ENCODE measurements around the gene ASIC3. TPM values are rescaled to one million over a fixed set of nuclear protein-coding genes. Genes with fewer than 3 reads are reported as not detected.

ASIC3 gene
- total RNA-seq, 1 experiment from 2014 or later: 13.6 TPM

GRCh38 chr7:151058781-151059366, 10.5 kb downstream of the ASIC3 start:
- DNase-seq: no peak
- Mint-ChIP-seq H3K27me3 (ENCODE audit: unreplicated experiment) (no peaks in the 10 kb centered on the region), H3K27ac (ENCODE audit: unreplicated experiment) (peak overlapping the region; percentile 67), H3K4me1 (ENCODE audit: low read depth, unreplicated experiment) (peaks cover 33% of the 10 kb centered on the region), H3K4me3 (ENCODE audit: low read depth, unreplicated experiment) (peak overlapping the region; percentile 94), H3K9me3 (ENCODE audit: low read depth, unreplicated experiment) (no peaks in the 10 kb centered on the region), H3K36me3 (ENCODE audit: insufficient read depth, unreplicated experiment) (peaks cover 72% of the 10 kb centered on the region)
- CTCF ChIA-PET: interaction anchor here (1.2 to 2.0 kb wide), 2 partner anchors 8 to 31 kb away, joined by 3 to 13 read pairs; partner anchors contain the start of gene ABCB8
- BruUV-seq (replicated peaks): no TSS peak
- intact Hi-C loops (cut with micrococcal nuclease; ENCODE audit: unreplicated experiment): loop anchor here (1.0 kb wide), 1 partner anchor 31 kb away; the partner anchor contains the start of gene ABCB8
- no peak for TF ChIP-seq CTCF (IDR thresholded peaks at IDR 0.05; ENCODE audit: unreplicated experiment)

DNA sequence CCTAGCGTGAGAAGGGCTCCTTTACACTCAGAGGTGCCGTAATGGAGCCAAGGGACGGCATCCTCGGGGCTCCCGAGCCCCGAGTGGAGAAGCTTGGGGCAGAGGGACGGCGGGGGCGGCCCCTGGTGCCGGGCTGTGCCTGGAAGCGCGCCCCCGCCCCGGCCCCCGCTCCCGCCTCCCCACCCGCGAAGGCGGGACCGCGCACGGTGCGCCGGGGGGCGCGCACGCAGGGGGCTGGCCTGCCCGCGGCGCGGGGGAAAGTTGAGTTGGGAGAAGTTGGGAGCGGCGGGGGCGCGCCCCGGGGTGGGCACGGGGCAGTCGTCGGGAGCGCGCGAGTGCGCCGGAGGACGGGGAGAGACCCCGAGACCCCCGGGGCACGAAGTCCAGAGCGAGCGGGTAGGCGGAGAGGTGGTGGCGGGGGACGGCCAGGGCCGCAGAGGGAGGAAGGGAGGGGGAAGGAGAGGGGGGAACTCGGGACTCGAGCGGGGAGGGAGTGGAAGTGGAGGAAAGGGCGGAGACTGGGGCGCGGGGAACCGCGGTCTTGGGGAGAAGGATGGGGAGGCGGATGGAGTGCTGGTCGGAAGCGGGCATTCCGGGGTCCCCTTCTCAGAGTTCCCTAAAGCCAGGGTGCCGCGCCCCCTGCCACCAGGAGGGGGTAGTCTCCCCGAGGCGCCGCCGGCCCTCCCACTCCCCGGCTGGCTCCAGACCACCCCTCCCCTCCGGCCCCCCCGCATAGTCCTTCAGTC, 11.2 kb downstream of the ASIC3 start, which contains the start of gene SLC4A2:
TSS of gene SLC4A2 (plus strand) at position 223 of the 746 bp plus-strand sequence. CDS start 2,399 bp downstream, outside the sequence.
- intact Hi-C loops (cut with micrococcal nuclease; ENCODE audit: unreplicated experiment): no loop called here
- Mint-ChIP-seq H3K36me3 (ENCODE audit: insufficient read depth, unreplicated experiment) (peaks cover 74% of the 10 kb centered on the region), H3K27ac (ENCODE audit: unreplicated experiment) (peak within 1 kb of the TSS; percentile 67), H3K27me3 (ENCODE audit: unreplicated experiment) (no peaks in the 10 kb centered on the region), H3K4me1 (ENCODE audit: low read depth, unreplicated experiment) (peaks cover 33% of the 10 kb centered on the region), H3K9me3 (ENCODE audit: low read depth, unreplicated experiment) (no peaks in the 10 kb centered on the region), H3K4me3 (ENCODE audit: low read depth, unreplicated experiment) (peak within 1 kb of the TSS; percentile 94)
- CTCF ChIA-PET: interaction anchor here (1.2 kb wide), 2 partner anchors 9 to 32 kb away, joined by 3 read pairs; no protein-coding TSS in a partner anchor
- peak; percentile 85 for TF ChIP-seq CTCF (IDR thresholded peaks at IDR 0.05; ENCODE audit: unreplicated experiment)
- BruUV-seq (replicated peaks): no TSS peak
- DNase-seq: peak; percentile 89

DNA sequence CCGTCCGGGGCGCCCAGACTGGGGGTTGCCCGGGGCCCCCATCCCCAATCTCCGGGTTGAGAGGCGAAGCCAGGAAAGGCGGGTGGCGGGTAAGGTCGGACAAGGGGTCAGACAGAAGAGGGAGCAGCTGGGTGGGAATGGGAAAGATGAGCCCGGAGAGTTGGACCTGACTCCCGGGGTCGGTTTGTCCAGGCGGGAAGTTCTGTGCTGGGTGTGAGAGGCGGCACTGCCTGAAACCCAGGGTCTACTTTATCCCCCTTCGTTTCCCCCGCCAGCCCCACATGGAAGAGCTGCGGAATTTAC, 11.7 kb downstream of the ASIC3 start:
- DNase-seq: no peak
- no peaks in the 10 kb centered on the region for H3K27me3 Mint-ChIP-seq (ENCODE audit: unreplicated experiment)
- TF ChIP-seq CTCF (IDR thresholded peaks at IDR 0.05; ENCODE audit: unreplicated experiment): peak; percentile 18
- H3K4me1 Mint-ChIP-seq (ENCODE audit: low read depth, unreplicated experiment): peaks cover 33% of the 10 kb centered on the region
- CTCF ChIA-PET: interaction anchor here (0.7 to 1.2 kb wide), 2 partner anchors 26 to 32 kb away, joined by 3 read pairs; partner anchors contain the start of gene AGAP3
- H3K9me3 Mint-ChIP-seq (ENCODE audit: low read depth, unreplicated experiment): no peaks in the 10 kb centered on the region
- no peak overlapping the region for H3K27ac Mint-ChIP-seq (ENCODE audit: unreplicated experiment)
- peak overlapping the region; percentile 94 for H3K4me3 Mint-ChIP-seq (ENCODE audit: low read depth, unreplicated experiment)
- H3K36me3 Mint-ChIP-seq (ENCODE audit: insufficient read depth, unreplicated experiment): peaks cover 77% of the 10 kb centered on the region
- intact Hi-C loops (cut with micrococcal nuclease; ENCODE audit: unreplicated experiment): no loop called here
- no TSS peak for BruUV-seq (replicated peaks)

- peaks cover 81% of the 10 kb centered on the region for H3K36me3 Mint-ChIP-seq (ENCODE audit: insufficient read depth, unreplicated experiment)
- H3K4me3 Mint-ChIP-seq (ENCODE audit: low read depth, unreplicated experiment): peak overlapping the region; percentile 94
- no TSS peak for BruUV-seq (replicated peaks)
- no peak for TF ChIP-seq CTCF (IDR thresholded peaks at IDR 0.05; ENCODE audit: unreplicated experiment)
- no peaks in the 10 kb centered on the region for H3K9me3 Mint-ChIP-seq (ENCODE audit: low read depth, unreplicated experiment)
- no peaks in the 10 kb centered on the region for H3K27me3 Mint-ChIP-seq (ENCODE audit: unreplicated experiment)
- H3K27ac Mint-ChIP-seq (ENCODE audit: unreplicated experiment): no peak overlapping the region
- CTCF ChIA-PET: interaction anchor here (0.6 to 1.2 kb wide), 5 partner anchors 16 to 790 kb away, joined by 3 to 4 read pairs (median 3); partner anchors contain the start of gene AGAP3
- H3K4me1 Mint-ChIP-seq (ENCODE audit: low read depth, unreplicated experiment): peaks cover 33% of the 10 kb centered on the region
- DNase-seq: peak; percentile 49
- intact Hi-C loops (cut with micrococcal nuclease; ENCODE audit: unreplicated experiment): no loop called here
Measured at GRCh38 chr7:151060416-151061212, 12.3 kb downstream of the ASIC3 start.
